Measurements from ENCODE around the gene PHF21A. TPM values are rescaled to one million over a fixed set of nuclear protein-coding genes. Genes with fewer than 3 reads are reported as not detected.

The PHF21A gene
- total and polyA plus RNA-seq, 10 of the 15 experiments (the other 5 are each of a cell fraction or from before 2014, with no cell fraction given): 2.6 to 37.2 (median 16.0) TPM

- Histone ChIP-seq H4K20me1 (ENCODE audit: control insufficient read depth, insufficient read depth) (peaks cover 3% of the 10 kb centered on the region; the same call in 1 of the 2 replicates), H3K4me1 (ENCODE audit: control insufficient read depth, insufficient read depth, low read length) (no peaks in the 10 kb centered on the region), H3K9ac (ENCODE audit: control insufficient read depth, insufficient read depth, low read length) (no peak overlapping the region), H3K9me3 (replicated peaks; ENCODE audit: control insufficient read depth, insufficient read depth, low read length) (no peaks in the 10 kb centered on the region), H3K4me3 (no peak overlapping the region), H3K36me3 (ENCODE audit: control insufficient read depth in 2 of 2, insufficient read depth in 2 of 2, low read length in 1 of 2) (no peaks in the 10 kb centered on the region), H3K27me3 (replicated peaks in 1 of 2; ENCODE audit: control insufficient read depth in 2 of 2, insufficient read depth in 2 of 2, low read length in 1 of 2) (no peaks in the 10 kb centered on the region), H3K79me2 (ENCODE audit: control insufficient read depth, insufficient read depth, low read length) (no peaks in the 10 kb centered on the region), H3K27ac (ENCODE audit: control insufficient read depth, insufficient read depth) (no peak overlapping the region), H2AFZ (ENCODE audit: control insufficient read depth, low read depth, low read length) (no peak overlapping the region), H3K4me2 (ENCODE audit: control insufficient read depth, insufficient read depth) (no peak overlapping the region)
- BruUV-seq (replicated peaks): no TSS peak
- intact Hi-C loops (cut with micrococcal nuclease; ENCODE audit: unreplicated experiment) (no loop called here), in situ Hi-C loops (cut with MboI) (no loop called here)
- RAD21 ChIA-PET (ENCODE audit: unreplicated experiment): no interaction called here
- DNase-seq (ENCODE audit: low read depth, low spot score) (no peak), ATAC-seq (no peak), FAIRE-seq (no peak)
- 81% methylated on average over 10 of the region's 10 CpGs for WGBS (ENCODE audit: insufficient coverage, insufficient replicate concordance, low lambda C conversion rate, missing lambda C conversion rate)
- SMC1A ChIA-PET (ENCODE audit: uncharacterized antibody, unreplicated experiment): no interaction called here
- TF ChIP-seq CHD1 (IDR thresholded peaks at IDR 0.05; ENCODE audit: low read depth, low read length): no peak
- no peak for TF ChIP-seq ZBTB4 (CRISPR knock-in tag; IDR thresholded peaks at IDR 0.05)
- no peak for TF ChIP-seq YY1 (IDR thresholded peaks at IDR 0.05; ENCODE audit: low read depth, low read length)
- TF ChIP-seq STAT3 (IDR thresholded peaks at IDR 0.05; ENCODE audit: low read depth, low read length): no peak
- TF ChIP-seq EGR1 (IDR thresholded peaks at IDR 0.05; ENCODE audit: borderline replicate concordance in 1 of 2, low read depth in 2 of 2, low read length in 2 of 2): no peak
- TF ChIP-seq IRF3 (IDR thresholded peaks at IDR 0.05): no peak
- TF ChIP-seq TBL1XR1 (IDR thresholded peaks at IDR 0.05; ENCODE audit: low read depth, low read length): no peak
- TF ChIP-seq IKZF1 (conservative IDR thresholded peaks at IDR 0.05): no peak
- CTCF ChIA-PET: no interaction called here
- POLR2A ChIA-PET: no interaction called here
These were observed 233.7 kb downstream of the PHF21A start for GRCh38 chr11:45887587-45887986.

Measured in GM12878 (cell line).